Measurements from ENCODE around the gene C1orf141. TPM values are rescaled to one million over a fixed set of nuclear protein-coding genes. Genes with fewer than 3 reads are reported as not detected.

Gene C1orf141
- total and polyA plus RNA-seq, 9 of the 15 experiments (the other 6 are each of a cell fraction or from before 2014, with no cell fraction given) = not detected

DNA sequence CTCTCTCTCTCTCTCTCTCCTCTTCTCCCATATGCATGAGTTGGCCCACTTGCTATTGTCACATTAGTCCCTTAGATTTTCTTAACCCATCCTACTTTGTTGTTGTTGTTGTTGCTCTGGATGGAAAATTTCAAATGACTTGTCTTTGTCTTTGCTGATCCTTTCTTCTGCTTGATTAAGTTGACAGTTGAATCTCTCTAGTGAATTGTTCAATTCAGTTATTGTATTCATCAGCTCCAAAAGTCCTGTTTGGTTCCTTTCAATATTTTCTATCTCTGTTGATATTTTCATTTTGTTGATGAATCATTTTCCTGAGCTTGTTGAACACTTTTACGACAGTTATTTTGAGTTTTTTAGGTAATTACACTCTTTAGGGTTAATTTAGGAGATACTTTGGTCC lies 62.0 kb downstream of the C1orf141 start:
- Histone ChIP-seq H3K9me1 (ENCODE audit: control insufficient read depth, insufficient read depth, low read length) (no peaks in the 10 kb centered on the region), H2AFZ (ENCODE audit: low read depth, low read length) (no peak overlapping the region), H3K9ac (ENCODE audit: insufficient read depth in 1 of 2, low read depth in 2 of 2, low read length in 2 of 2) (no peak overlapping the region), H3K27ac (ENCODE audit: extremely low read depth, low read depth, low read length) (no peak overlapping the region), H3K4me1 (replicated peaks in 1 of 2; ENCODE audit: control insufficient read depth in 2 of 2, insufficient read depth in 2 of 2, low read length in 2 of 2) (no peaks in the 10 kb centered on the region), H3K36me3 (ENCODE audit: control insufficient read depth, insufficient read depth, low read length) (no peaks in the 10 kb centered on the region), H3K4me3 (no peak overlapping the region), H3K27me3 (ENCODE audit: control insufficient read depth in 2 of 2, insufficient read depth in 2 of 2, low read length in 2 of 2) (no peaks in the 10 kb centered on the region), H3K9me3 (replicated peaks; ENCODE audit: control insufficient read depth, insufficient read depth, low read depth, low read length) (0 out of 2 replicates have a peak, but pooled peaks cover 4% of the 10 kb centered on the region), H3K79me2 (ENCODE audit: control insufficient read depth, insufficient read depth, low read length) (no peaks in the 10 kb centered on the region), H3K4me2 (ENCODE audit: insufficient read depth, low read length) (no peak overlapping the region), H4K20me1 (replicated peaks; ENCODE audit: control insufficient read depth, insufficient read depth, low read length) (no peaks in the 10 kb centered on the region)
- intact Hi-C loops (cut with micrococcal nuclease) (no loop called here), in situ Hi-C loops (cut with MboI) (no loop called here)
- FAIRE-seq (peak; percentile 40), DNase-seq (ENCODE audit: extremely low read depth in 1 of 4, low spot score in 3 of 4) (no peak), ATAC-seq (no peak)
- 0% methylated on average over 1 of the region's 1 CpG for WGBS (ENCODE audit: insufficient coverage, low coverage, missing lambda C conversion rate)
- CTCF ChIA-PET (ENCODE audit: low intra/inter-chr PET ratio) = no interaction called here
- BruUV-seq (replicated peaks) = no TSS peak
- TF ChIP-seq CBX3 (IDR thresholded peaks at IDR 0.05; ENCODE audit: borderline replicate concordance in 1 of 2, low read length in 2 of 2) (peak in 1 of 2 experiments; percentile 51; a peak in 1 of 3 replicates), FOXA3 (CRISPR knock-in tag; conservative IDR thresholded peaks at IDR 0.05 in 1 of 2, IDR thresholded peaks at IDR 0.05 in 1 of 2) (no peak), ZBTB1 (CRISPR knock-in tag; IDR thresholded peaks at IDR 0.05; ENCODE audit: borderline replicate concordance, low read depth) (no peak), ZNF24 (IDR thresholded peaks at IDR 0.05) (no peak)
- TF ChIP-seq, protein P1, sequence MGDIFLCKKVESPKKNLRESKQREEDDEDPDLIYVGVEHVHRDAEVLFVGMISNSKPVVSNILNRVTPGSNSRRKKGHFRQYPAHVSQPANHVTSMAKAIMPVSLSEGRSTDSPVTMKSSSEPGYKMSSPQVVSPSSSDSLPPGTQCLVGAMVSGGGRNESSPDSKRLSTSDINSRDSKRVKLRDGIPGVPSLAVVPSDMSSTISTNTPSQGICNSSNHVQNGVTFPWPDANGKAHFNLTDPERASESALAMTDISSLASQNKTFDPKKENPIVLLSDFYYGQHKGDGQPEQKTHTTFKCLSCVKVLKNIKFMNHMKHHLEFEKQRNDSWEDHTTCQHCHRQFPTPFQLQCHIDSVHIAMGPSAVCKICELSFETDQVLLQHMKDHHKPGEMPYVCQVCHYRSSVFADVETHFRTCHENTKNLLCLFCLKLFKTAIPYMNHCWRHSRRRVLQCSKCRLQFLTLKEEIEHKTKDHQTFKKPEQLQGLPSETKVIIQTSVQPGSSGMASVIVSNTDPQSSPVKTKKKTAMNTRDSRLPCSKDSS (IDR thresholded peaks at IDR 0.05; ENCODE audit: low read depth, partially characterized antibody) = peak; percentile 25
- POLR2A ChIA-PET = interaction anchor here (0.7 kb wide), 1 partner anchor 19 kb away, joined by 3 read pairs; the partner anchor contains the start of gene SLC35D1
